GM18520 (cell line): Measurements from ENCODE around the gene CDK17.

Experiments
- ATAC-seq: cut with Tn5 transposase; IDR thresholded peaks from one replicate; pipeline ENCODE4 v1.9.1; 2021; ENCODE audit not compliant: unreplicated experiment

The CDK17 gene

GRCh38 chr12:96241846-96242256, 158.4 kb downstream of the CDK17 start:
- no peak for ATAC-seq

GRCh38 chr12:96241431-96241830, 158.8 kb downstream of the CDK17 start:
- no peak for ATAC-seq

- ATAC-seq, result no peak
These were observed 159.6 kb downstream of the CDK17 start for GRCh38 chr12:96240656-96241055.

GRCh38 chr12:96239711-96240635, 160.3 kb downstream of the CDK17 start:
- no peak for ATAC-seq

- ATAC-seq, result no peak
These were observed 161.7 kb downstream of the CDK17 start for GRCh38 chr12:96238336-96239047.

GRCh38 chr12:96237465-96238077, 162.7 kb downstream of the CDK17 start:
- ATAC-seq, result no peak

- no peak for ATAC-seq
These were observed 163.2 kb downstream of the CDK17 start for GRCh38 chr12:96237035-96237434.

- ATAC-seq, result no peak
These were observed 163.9 kb downstream of the CDK17 start for GRCh38 chr12:96236221-96236822.

- ATAC-seq, result no peak
These were observed 164.8 kb downstream of the CDK17 start for GRCh38 chr12:96235484-96235826.

- ATAC-seq, result no peak
These were observed 165.4 kb downstream of the CDK17 start for GRCh38 chr12:96234591-96235483.

- ATAC-seq, result no peak
These were observed 166.2 kb downstream of the CDK17 start for GRCh38 chr12:96233939-96234461.

GRCh38 chr12:96233168-96233567, 167.1 kb downstream of the CDK17 start:
- ATAC-seq, result no peak

- no peak for ATAC-seq
These were observed 169.6 kb downstream of the CDK17 start for GRCh38 chr12:96230646-96231045.

GRCh38 chr12:96228566-96229248, 171.5 kb downstream of the CDK17 start:
- ATAC-seq, result no peak
